Measurements from ENCODE around the gene PCP4. TPM values are rescaled to one million over a fixed set of nuclear protein-coding genes. Genes with fewer than 3 reads are reported as not detected.

The PCP4 gene
- total RNA-seq, 2 experiments from 2014 or later, result not detected

GRCh38 chr21:39913706-39914305 is 46.6 kb downstream of the PCP4 start:
- Histone ChIP-seq H3K79me2 (ENCODE audit: insufficient read depth, low read depth, low read length) (no peaks in the 10 kb centered on the region), H3K9me3 (ENCODE audit: low read length) (no peaks in the 10 kb centered on the region), H3K27ac (ENCODE audit: low read depth, low read length, poor library complexity, severe bottlenecking) (no peak overlapping the region), H3K4me3 (ENCODE audit: low read depth, low read length, poor library complexity, severe bottlenecking) (no peak overlapping the region), H3K4me1 (ENCODE audit: insufficient read depth, low read length, poor library complexity, severe bottlenecking) (no peaks in the 10 kb centered on the region), H3K36me3 (ENCODE audit: insufficient read depth, low read length) (no peaks in the 10 kb centered on the region), H3K9me2 (ENCODE audit: insufficient read depth, low read length) (no peaks in the 10 kb centered on the region), H2AFZ (ENCODE audit: low read length) (no peak overlapping the region), H4K20me1 (ENCODE audit: insufficient read depth, low read length) (no peaks in the 10 kb centered on the region), H3K4me2 (ENCODE audit: low read length) (no peak overlapping the region)
- BruUV-seq (replicated peaks), result no TSS peak
- ChIA-PET POLR2A (interaction anchor here (0.7 kb wide), 1 partner anchor 1644 kb away, joined by 3 read pairs; no protein-coding TSS in a partner anchor), CTCF (ENCODE audit: unreplicated experiment) (no interaction called here)
- no peak for TF ChIP-seq EZH2phosphoT487 (IDR thresholded peaks at IDR 0.05; ENCODE audit: borderline replicate concordance, low read depth, low read length)
- intact Hi-C loops (cut with micrococcal nuclease; ENCODE audit: unreplicated experiment), result no loop called here
- DNase-seq (ENCODE audit: low spot score), result no peak

- H3K27ac ChIP-seq (ENCODE audit: low read depth, low read length, poor library complexity, severe bottlenecking), result no peak overlapping the region
- no peaks in the 10 kb centered on the region for H4K20me1 ChIP-seq (ENCODE audit: insufficient read depth, low read length)
- no peak overlapping the region for H3K4me2 ChIP-seq (ENCODE audit: low read length)
- ChIA-PET CTCF (ENCODE audit: unreplicated experiment) (no interaction called here), POLR2A (no interaction called here)
- no peaks in the 10 kb centered on the region for H3K79me2 ChIP-seq (ENCODE audit: insufficient read depth, low read depth, low read length)
- H3K9me2 ChIP-seq (ENCODE audit: insufficient read depth, low read length), result no peaks in the 10 kb centered on the region
- no peaks in the 10 kb centered on the region for H3K36me3 ChIP-seq (ENCODE audit: insufficient read depth, low read length)
- no peak for TF ChIP-seq EZH2phosphoT487 (IDR thresholded peaks at IDR 0.05; ENCODE audit: borderline replicate concordance, low read depth, low read length)
- TF ChIP-seq, protein P1, sequence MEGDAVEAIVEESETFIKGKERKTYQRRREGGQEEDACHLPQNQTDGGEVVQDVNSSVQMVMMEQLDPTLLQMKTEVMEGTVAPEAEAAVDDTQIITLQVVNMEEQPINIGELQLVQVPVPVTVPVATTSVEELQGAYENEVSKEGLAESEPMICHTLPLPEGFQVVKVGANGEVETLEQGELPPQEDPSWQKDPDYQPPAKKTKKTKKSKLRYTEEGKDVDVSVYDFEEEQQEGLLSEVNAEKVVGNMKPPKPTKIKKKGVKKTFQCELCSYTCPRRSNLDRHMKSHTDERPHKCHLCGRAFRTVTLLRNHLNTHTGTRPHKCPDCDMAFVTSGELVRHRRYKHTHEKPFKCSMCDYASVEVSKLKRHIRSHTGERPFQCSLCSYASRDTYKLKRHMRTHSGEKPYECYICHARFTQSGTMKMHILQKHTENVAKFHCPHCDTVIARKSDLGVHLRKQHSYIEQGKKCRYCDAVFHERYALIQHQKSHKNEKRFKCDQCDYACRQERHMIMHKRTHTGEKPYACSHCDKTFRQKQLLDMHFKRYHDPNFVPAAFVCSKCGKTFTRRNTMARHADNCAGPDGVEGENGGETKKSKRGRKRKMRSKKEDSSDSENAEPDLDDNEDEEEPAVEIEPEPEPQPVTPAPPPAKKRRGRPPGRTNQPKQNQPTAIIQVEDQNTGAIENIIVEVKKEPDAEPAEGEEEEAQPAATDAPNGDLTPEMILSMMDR (conservative IDR thresholded peaks at IDR 0.05; ENCODE audit: low read length), result no peak
- no peak for DNase-seq (ENCODE audit: low spot score)
- no TSS peak for BruUV-seq (replicated peaks)
- H3K9me3 ChIP-seq (ENCODE audit: low read length), result no peaks in the 10 kb centered on the region
- no peaks in the 10 kb centered on the region for H3K4me1 ChIP-seq (ENCODE audit: insufficient read depth, low read length, poor library complexity, severe bottlenecking)
- H2AFZ ChIP-seq (ENCODE audit: low read length), result no peak overlapping the region
- H3K4me3 ChIP-seq (ENCODE audit: low read depth, low read length, poor library complexity, severe bottlenecking), result no peak overlapping the region
- intact Hi-C loops (cut with micrococcal nuclease; ENCODE audit: unreplicated experiment), result no loop called here
Observed at GRCh38 chr21:39915881-39916280, 48.6 kb downstream of the PCP4 start.

DNA sequence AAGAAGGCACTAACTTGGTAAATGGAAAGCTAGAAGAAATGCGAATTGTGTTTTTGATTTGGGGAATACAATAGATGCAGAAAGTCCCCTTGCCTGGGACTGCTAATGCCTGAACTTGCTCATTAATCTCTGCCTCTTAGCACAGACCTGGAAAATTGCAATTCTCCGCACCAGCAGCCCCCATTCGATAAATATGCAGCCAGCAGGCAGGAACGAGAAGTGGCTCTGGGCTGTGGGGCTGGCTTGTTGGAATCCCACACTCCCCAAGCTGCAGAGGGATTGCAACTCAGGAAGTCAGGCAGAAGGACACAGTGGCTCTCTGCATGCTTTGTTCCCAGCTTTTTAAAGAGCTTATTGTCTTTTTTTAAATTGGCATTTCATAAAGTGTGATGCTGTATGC is 51.3 kb downstream of the PCP4 start:
- Histone ChIP-seq H2AFZ (ENCODE audit: low read length) (no peak overlapping the region), H3K9me3 (ENCODE audit: low read length) (no peaks in the 10 kb centered on the region), H3K4me2 (ENCODE audit: low read length) (no peak overlapping the region), H3K36me3 (ENCODE audit: insufficient read depth, low read length) (no peaks in the 10 kb centered on the region), H3K79me2 (ENCODE audit: insufficient read depth, low read depth, low read length) (no peaks in the 10 kb centered on the region), H3K4me1 (ENCODE audit: insufficient read depth, low read length, poor library complexity, severe bottlenecking) (no peaks in the 10 kb centered on the region), H3K27ac (ENCODE audit: low read depth, low read length, poor library complexity, severe bottlenecking) (no peak overlapping the region), H3K9me2 (ENCODE audit: insufficient read depth, low read length) (no peaks in the 10 kb centered on the region), H4K20me1 (ENCODE audit: insufficient read depth, low read length) (no peaks in the 10 kb centered on the region), H3K4me3 (ENCODE audit: low read depth, low read length, poor library complexity, severe bottlenecking) (no peak overlapping the region)
- no peak for DNase-seq (ENCODE audit: low spot score)
- intact Hi-C loops (cut with micrococcal nuclease; ENCODE audit: unreplicated experiment), result no loop called here
- TF ChIP-seq EZH2phosphoT487 (IDR thresholded peaks at IDR 0.05; ENCODE audit: borderline replicate concordance, low read depth, low read length), result no peak
- TF ChIP-seq, protein P1 (conservative IDR thresholded peaks at IDR 0.05; ENCODE audit: low read length), result no peak
- no TSS peak for BruUV-seq (replicated peaks)
- POLR2A ChIA-PET, result no interaction called here
- CTCF ChIA-PET (ENCODE audit: unreplicated experiment), result no interaction called here

All from OCI-LY7 (cell line).